AG09319 (cell line): ENCODE results near the gene CACFD1.

Experiments used
- DNase-seq: peaks from one replicate; pipeline ENCODE4 v3.0.0-alpha.2; 2010; ENCODE audit warnings: low read depth; ENCODE audit errors: extremely low read depth
- TF ChIP-seq, protein P1 (sequence below): IDR thresholded peaks from 2 replicates; pipeline ENCODE4 v1.5.1; 2011; ENCODE audit warnings: low read depth, mild to moderate bottlenecking, inconsistent platforms, low read length, moderate library complexity

Gene CACFD1

GRCh38 chr9:133487331-133487725 lies 27.6 kb downstream of the CACFD1 start:
- DNase-seq, result no peak
- TF ChIP-seq, protein P1, sequence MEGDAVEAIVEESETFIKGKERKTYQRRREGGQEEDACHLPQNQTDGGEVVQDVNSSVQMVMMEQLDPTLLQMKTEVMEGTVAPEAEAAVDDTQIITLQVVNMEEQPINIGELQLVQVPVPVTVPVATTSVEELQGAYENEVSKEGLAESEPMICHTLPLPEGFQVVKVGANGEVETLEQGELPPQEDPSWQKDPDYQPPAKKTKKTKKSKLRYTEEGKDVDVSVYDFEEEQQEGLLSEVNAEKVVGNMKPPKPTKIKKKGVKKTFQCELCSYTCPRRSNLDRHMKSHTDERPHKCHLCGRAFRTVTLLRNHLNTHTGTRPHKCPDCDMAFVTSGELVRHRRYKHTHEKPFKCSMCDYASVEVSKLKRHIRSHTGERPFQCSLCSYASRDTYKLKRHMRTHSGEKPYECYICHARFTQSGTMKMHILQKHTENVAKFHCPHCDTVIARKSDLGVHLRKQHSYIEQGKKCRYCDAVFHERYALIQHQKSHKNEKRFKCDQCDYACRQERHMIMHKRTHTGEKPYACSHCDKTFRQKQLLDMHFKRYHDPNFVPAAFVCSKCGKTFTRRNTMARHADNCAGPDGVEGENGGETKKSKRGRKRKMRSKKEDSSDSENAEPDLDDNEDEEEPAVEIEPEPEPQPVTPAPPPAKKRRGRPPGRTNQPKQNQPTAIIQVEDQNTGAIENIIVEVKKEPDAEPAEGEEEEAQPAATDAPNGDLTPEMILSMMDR, result no peak

GRCh38 chr9:133488686-133489252 lies 29.0 kb downstream of the CACFD1 start:
- TF ChIP-seq, protein P1, result no peak
- DNase-seq, result no peak

DNA sequence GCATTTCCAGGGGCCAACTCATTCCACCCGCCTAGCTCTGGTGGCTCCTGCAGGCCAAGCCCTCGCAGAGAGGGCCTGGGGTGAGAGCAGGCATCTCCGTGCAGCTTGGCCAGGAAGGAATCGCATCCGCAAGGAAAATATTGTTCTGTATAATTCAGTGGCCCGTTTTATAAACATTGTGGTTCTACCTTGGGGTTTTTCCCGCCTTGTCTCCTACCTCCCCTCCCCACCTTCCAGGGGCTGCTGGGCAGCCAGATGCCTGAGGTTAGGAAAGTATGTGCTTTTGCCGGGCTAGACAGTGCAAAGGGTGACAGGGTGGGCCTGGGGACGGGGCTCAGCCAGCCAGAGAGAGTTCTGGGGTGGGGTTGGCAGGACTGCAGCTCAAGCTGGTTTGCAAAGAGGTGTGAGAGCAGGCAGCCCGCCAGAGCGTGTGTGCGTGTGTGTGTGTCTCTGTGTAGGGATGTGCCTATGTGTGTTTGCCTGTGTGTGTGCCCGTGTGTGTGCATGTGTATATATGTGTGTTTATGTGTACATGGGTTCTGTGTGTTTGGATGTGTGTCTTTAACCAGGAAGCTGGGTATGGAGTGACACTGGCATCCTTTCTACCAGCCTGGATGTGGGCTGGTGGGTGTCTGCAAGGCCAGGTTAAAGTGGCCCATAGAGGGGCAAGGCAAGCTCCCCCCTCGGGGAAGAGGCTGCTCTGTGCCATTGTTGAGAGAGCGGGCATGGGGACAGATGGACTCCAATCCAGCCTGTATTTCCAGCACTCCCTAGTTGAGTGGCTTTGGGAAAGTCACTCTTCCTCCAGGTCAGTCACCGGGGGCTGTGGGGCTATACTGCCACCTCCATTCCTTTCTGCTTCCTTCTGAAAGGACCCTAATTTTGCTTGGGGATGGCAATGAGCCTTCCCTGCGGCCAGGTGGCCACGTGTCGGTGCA lies 29.7 kb downstream of the CACFD1 start:
- TF ChIP-seq, protein P1, result no peak
- no peak for DNase-seq

- DNase-seq, result no peak
- TF ChIP-seq, protein P1, result no peak
Observed at GRCh38 chr9:133490201-133490681, 30.5 kb downstream of the CACFD1 start.

- no peak for DNase-seq
- TF ChIP-seq, protein P1, result no peak
Observed at GRCh38 chr9:133490865-133491655, 31.3 kb downstream of the CACFD1 start.

DNA sequence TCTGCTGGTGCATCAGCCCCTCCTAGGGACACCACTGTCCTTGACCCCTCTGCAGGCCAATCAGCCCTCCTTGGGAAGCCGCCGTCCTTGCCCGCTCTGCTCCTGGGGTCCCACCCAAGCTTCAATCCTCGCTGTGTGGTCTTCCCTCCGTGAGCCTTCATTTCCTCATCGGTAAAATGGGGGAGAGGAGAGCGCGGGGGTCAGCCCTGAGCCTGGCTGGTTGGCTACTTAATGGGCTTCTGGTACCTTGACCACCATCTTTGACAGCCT lies 31.8 kb downstream of the CACFD1 start:
- DNase-seq, result no peak
- TF ChIP-seq, protein P1, result no peak
